Lung (tissue), 12 donors: ENCODE data around the gene DTYMK. TPM values are rescaled to one million over a fixed set of nuclear protein-coding genes. Genes with fewer than 3 reads are reported as not detected.
A peak's percentile ranks its signal among the peaks of the same experiment; 100 is the strongest.

Experiments
- ATAC-seq: fragments of 200-7000 bp; cut with Tn5 transposase; one replicate; pipeline ENCODE4 v1.9.1; 2020; ENCODE audit warnings: moderate number of reproducible peaks; ENCODE audit not compliant: insufficient read depth, low FRiP score
- DNase-seq, 3 donors: peaks; one replicate each; pipeline ENCODE4 v3.0.0-alpha.2; 2013 to 2017
- H3K27ac ChIP-seq, 2 donors: one replicate each; pipeline ENCODE4 v1.5.1; 2013; ENCODE audit warnings: mild to moderate bottlenecking in 2 of 2, moderate library complexity in 2 of 2, control low read depth in 1 of 2, inconsistent platforms in 1 of 2, low read depth in 1 of 2, low read length in 1 of 2
- H3K27me3 ChIP-seq, 3 donors: one replicate each; pipeline ENCODE4 v1.5.1; 2013; ENCODE audit warnings: low read length in 2 of 3; ENCODE audit not compliant: control insufficient read depth in 3 of 3, insufficient read depth in 3 of 3
- H3K36me3 ChIP-seq, 4 donors: one replicate each; pipeline ENCODE4 v1.5.1; 2013; ENCODE audit warnings: low read length in 4 of 4, mild to moderate bottlenecking in 1 of 4, moderate library complexity in 1 of 4; ENCODE audit not compliant: control insufficient read depth in 4 of 4, insufficient read depth in 4 of 4
- H3K4me1 ChIP-seq, 5 donors: one replicate each; pipeline ENCODE4 v1.5.1; 2013; ENCODE audit warnings: low read length in 5 of 5, mild to moderate bottlenecking in 2 of 5, moderate library complexity in 1 of 5; ENCODE audit not compliant: control insufficient read depth in 5 of 5, insufficient read depth in 5 of 5
- H3K4me3 ChIP-seq: one replicate; pipeline ENCODE4 v1.5.1; 2013; ENCODE audit warnings: mild to moderate bottlenecking, control low read depth, moderate library complexity
- H3K9ac ChIP-seq, 2 donors: one replicate each; pipeline ENCODE4 v1.5.1; 2013; ENCODE audit warnings: low read length in 2 of 2, control low read depth in 1 of 2; ENCODE audit not compliant: insufficient read depth in 1 of 2
- H3K9me3 ChIP-seq, 4 donors: one replicate each; pipeline ENCODE4 v1.5.1; 2013; ENCODE audit warnings: low read length in 3 of 4, mild to moderate bottlenecking in 1 of 4, moderate library complexity in 1 of 4; ENCODE audit not compliant: control insufficient read depth in 4 of 4, insufficient read depth in 3 of 4
- WGBS, 2 donors: extraction: QIAGEN DNeasy Blood & Tissue Kit; methylation state at CpG; one replicate each; pipeline ENCODE4 v1.1.7; 2013; 5-methylcytosine and 5-hydroxymethylcytosine counted together
- polyA plus RNA-seq, 2 donors: library from polyadenylated mRNA; stranded (reverse); fragments of 200-250 nt; gene quantifications; one replicate each; pipeline ENCODE4 v1.2.1, GENCODE V29; 2013
- total RNA-seq, 2 donors: library from RNA; depleted of rRNA in 1 of 2; stranded (reverse); fragments of >200 nt in 1 of 2; gene quantifications; one replicate each; pipeline ENCODE4 v1.2.1, GENCODE V29; 2014 to 2021
- TF ChIP-seq, protein P1 (sequence below): IDR thresholded peaks from 2 replicates; pipeline ENCODE4 v1.5.1; 2012; ENCODE audit warnings: mild to moderate bottlenecking; ENCODE audit errors: control extremely low read depth, extremely low read depth
- donor health status: control.
- donor health status: control.
- donor health status: Bipolar disorder and iron deficiency.
- donor health status: healthy.
- donor health status: DM: yes; HTN: yes; CAD: no.

The DTYMK gene
- total and polyA plus RNA-seq, 4 donors: 15.6 to 24.3 (median 19.7) TPM

DNA sequence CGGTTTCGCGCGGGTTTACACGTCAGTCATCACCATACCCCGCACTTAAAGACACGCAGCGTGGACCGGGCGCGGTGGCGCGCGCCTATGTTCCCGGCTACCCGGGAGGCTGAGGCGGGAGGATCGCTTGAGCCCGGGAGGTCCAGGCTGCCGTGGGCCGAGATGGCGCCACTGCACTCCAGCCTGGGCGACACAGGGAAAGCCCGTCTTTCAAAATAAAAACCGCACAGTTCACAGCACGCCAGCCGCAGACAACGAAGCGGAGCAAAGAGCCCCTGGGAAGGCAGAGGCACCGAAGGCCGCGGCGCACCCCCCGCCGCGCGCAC is 328 bp downstream of the DTYMK start:
- 0% methylated on average over 31 to 37 of the region's 37 CpGs for WGBS, 2 donors
- ATAC-seq: no peak
- Histone ChIP-seq H3K9me3 (no peaks in the 10 kb centered on the region), H3K4me1 (peaks cover 8 to 19% (median 10%) of the 10 kb centered on the region in 5 donors), H3K27ac (peak overlapping the region; percentile 56 to 80), H3K9ac (peak overlapping the region in 1 of 2 donors; percentile 6), H3K27me3 (no peaks in the 10 kb centered on the region), H3K4me3 (peak overlapping the region; percentile 99), H3K36me3 (peaks cover 0 to 19% (median 15%) of the 10 kb centered on the region in 4 donors)
- DNase-seq: no peak
- TF ChIP-seq, protein P1, sequence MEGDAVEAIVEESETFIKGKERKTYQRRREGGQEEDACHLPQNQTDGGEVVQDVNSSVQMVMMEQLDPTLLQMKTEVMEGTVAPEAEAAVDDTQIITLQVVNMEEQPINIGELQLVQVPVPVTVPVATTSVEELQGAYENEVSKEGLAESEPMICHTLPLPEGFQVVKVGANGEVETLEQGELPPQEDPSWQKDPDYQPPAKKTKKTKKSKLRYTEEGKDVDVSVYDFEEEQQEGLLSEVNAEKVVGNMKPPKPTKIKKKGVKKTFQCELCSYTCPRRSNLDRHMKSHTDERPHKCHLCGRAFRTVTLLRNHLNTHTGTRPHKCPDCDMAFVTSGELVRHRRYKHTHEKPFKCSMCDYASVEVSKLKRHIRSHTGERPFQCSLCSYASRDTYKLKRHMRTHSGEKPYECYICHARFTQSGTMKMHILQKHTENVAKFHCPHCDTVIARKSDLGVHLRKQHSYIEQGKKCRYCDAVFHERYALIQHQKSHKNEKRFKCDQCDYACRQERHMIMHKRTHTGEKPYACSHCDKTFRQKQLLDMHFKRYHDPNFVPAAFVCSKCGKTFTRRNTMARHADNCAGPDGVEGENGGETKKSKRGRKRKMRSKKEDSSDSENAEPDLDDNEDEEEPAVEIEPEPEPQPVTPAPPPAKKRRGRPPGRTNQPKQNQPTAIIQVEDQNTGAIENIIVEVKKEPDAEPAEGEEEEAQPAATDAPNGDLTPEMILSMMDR: no peak

DNA sequence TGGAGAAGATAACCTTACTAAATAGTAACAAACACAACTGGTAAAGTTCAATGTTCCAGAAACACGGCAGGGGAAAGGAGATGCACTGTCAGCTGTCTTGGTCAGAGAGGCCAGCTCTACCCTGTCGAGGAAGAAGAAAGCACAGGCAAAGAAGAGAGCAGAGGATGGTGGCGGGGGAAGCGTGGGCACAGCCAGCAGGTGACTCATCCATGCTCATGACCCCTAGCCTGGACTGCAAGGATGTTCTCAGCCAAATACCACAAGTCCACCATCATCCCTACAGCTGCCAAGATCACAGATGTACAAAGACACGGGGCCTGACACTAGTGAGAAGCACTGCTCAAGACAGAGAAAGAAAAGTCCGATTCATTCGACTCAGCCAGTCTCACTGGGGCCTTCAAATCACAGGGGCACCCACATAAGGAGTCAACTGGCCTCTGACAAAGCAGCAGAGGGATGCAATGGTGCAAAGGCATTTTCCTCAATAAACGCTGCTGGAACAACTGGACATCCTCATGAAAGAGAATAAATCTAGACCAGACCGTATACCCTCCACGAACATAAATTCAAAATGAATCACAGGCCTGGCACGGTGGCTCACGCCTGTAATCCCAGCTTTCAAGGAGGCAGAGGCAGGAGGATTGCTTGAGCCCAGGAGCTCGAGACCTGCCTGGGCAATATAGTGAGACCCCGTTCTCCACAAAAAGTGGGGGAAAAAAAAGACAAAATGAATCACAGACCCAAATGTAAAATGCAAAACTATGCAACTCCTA is 5.6 kb downstream of the DTYMK start:
- TF ChIP-seq, protein P1: no peak
- ATAC-seq (peak; percentile 70), DNase-seq (no peak)
- Histone ChIP-seq H3K4me3 (no peak overlapping the region), H3K9me3 (no peaks in the 10 kb centered on the region), H3K36me3 (peaks cover 0 to 30% (median 27%) of the 10 kb centered on the region in 4 donors), H3K27ac (no peak overlapping the region), H3K9ac (no peak overlapping the region), H3K4me1 (peaks cover 0 to 7% (median 4%) of the 10 kb centered on the region in 5 donors), H3K27me3 (no peaks in the 10 kb centered on the region)
- WGBS, 2 donors: 90 to 93% methylated on average over 14 of the region's 14 CpGs

DNA sequence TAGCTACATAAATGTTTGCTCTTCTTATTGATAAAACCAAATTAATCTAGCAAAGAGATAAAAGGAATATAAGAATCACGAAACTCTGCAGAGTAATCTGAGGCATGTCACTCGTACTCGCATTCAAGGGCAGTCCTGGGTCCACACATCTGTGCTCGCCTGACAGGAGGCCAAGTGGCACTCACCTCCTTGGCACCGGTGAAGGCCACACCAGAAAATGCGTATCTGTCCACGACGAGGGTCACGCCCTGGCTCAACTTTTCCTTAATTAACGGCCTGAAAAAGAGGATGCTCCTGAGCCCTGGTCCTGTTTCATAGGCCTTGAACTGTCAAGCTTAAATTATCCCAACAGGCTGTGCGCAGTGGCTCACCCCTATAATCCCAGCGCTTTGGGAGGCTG is 6.6 kb downstream of the DTYMK start:
- no peaks in the 10 kb centered on the region for H3K9me3 ChIP-seq
- H3K27me3 ChIP-seq: no peaks in the 10 kb centered on the region
- DNase-seq (no peak), ATAC-seq (no peak)
- H3K36me3 ChIP-seq: peaks cover 0 to 33% (median 28%) of the 10 kb centered on the region in 4 donors
- 95 to 96% methylated on average over 12 of the region's 12 CpGs for WGBS, 2 donors
- H3K9ac ChIP-seq: no peak overlapping the region
- H3K4me1 ChIP-seq: no peaks in the 10 kb centered on the region
- H3K27ac ChIP-seq: no peak overlapping the region
- TF ChIP-seq, protein P1: no peak
- H3K4me3 ChIP-seq: no peak overlapping the region
